Ammon's horn (tissue), 1 donor: ENCODE measurements around the gene TNK2.
"Not testable (repeated sequence)": the region's sequence is repeated elsewhere in the genome, so short reads cannot be mapped to it uniquely, and the experiment has no call there.

Experiments
- DNase-seq: peaks from one replicate; pipeline ENCODE4 v3.0.0-alpha.2; 2016; ENCODE audit warnings: low spot score

The TNK2 gene

GRCh38 chr3:195870442-195870841, 37.9 kb downstream of the TNK2 start:
- DNase-seq = no peak

GRCh38 chr3:195869413-195870001, 38.8 kb downstream of the TNK2 start:
- no peak for DNase-seq

GRCh38 chr3:195868866-195869412, 39.4 kb downstream of the TNK2 start:
- no peak for DNase-seq

- no peak for DNase-seq
Observed at GRCh38 chr3:195868336-195868865, 40.0 kb downstream of the TNK2 start.

- no peak for DNase-seq
Observed at GRCh38 chr3:195867631-195868335, 40.6 kb downstream of the TNK2 start.

GRCh38 chr3:195866686-195867511, 41.5 kb downstream of the TNK2 start:
- DNase-seq = no peak

- DNase-seq = no peak
Observed at GRCh38 chr3:195865752-195866151, 42.6 kb downstream of the TNK2 start.

- peak; percentile 93 for DNase-seq
Observed at GRCh38 chr3:195863121-195864061, 45.0 kb downstream of the TNK2 start.

- not testable (repeated sequence) for DNase-seq
Observed at GRCh38 chr3:195862318-195862717, 46.0 kb downstream of the TNK2 start.

- DNase-seq = no peak
Observed at GRCh38 chr3:195860456-195860855, 47.9 kb downstream of the TNK2 start.

- DNase-seq = no peak
Observed at GRCh38 chr3:195859846-195860411, 48.4 kb downstream of the TNK2 start.

- peak; percentile 77 for DNase-seq
Observed at GRCh38 chr3:195859061-195859845, 49.1 kb downstream of the TNK2 start.

- no peak for DNase-seq
Observed at GRCh38 chr3:195856410-195857084, 51.8 kb downstream of the TNK2 start.

- DNase-seq = no peak
Observed at GRCh38 chr3:195855471-195856409, 52.6 kb downstream of the TNK2 start.

- no peak for DNase-seq
Observed at GRCh38 chr3:195854628-195855294, 53.6 kb downstream of the TNK2 start.

GRCh38 chr3:195853996-195854395, 54.4 kb downstream of the TNK2 start:
- DNase-seq = no peak

GRCh38 chr3:195853036-195853435, 55.3 kb downstream of the TNK2 start:
- no peak for DNase-seq
